ENCODE results near the gene ATP2A2. TPM values are rescaled to one million over a fixed set of nuclear protein-coding genes. Genes with fewer than 3 reads are reported as not detected.

The ATP2A2 gene
- total and polyA plus RNA-seq, 2 donors (not counting 1 experiment from before 2014, with no cell fraction given), result 35.3 to 68.2 TPM

GRCh38 chr12:110382683-110383082, 101.6 kb downstream of the ATP2A2 start:
- Histone ChIP-seq H3K27ac (ENCODE audit: low read length in 2 of 2) (no peak overlapping the region), H3K4me2 (replicated peaks; ENCODE audit: low read depth, low read length, poor library complexity, severe bottlenecking) (no peak overlapping the region), H3K9me3 (ENCODE audit: control extremely low read depth in 1 of 3, control insufficient read depth in 2 of 3, insufficient read depth in 1 of 3, low read length in 2 of 3) (no peaks in the 10 kb centered on the region), H3K79me2 (ENCODE audit: control insufficient read depth, insufficient read depth, low read length) (no peaks in the 10 kb centered on the region), H3K9ac (ENCODE audit: low read length) (no peak overlapping the region), H4K20me1 (ENCODE audit: control insufficient read depth, insufficient read depth, low read length, poor library complexity, severe bottlenecking) (no peaks in the 10 kb centered on the region), H2AFZ (ENCODE audit: insufficient read depth, low read depth, low read length, poor library complexity, severe bottlenecking) (no peak overlapping the region), H3K27me3 (replicated peaks in 1 of 4; ENCODE audit: control extremely low read depth in 1 of 4, control insufficient read depth in 3 of 4, insufficient read depth in 4 of 4, low read length in 3 of 4) (no peaks in the 10 kb centered on the region), H3K4me3 (ENCODE audit: control extremely low read depth in 1 of 5, extremely low read depth in 1 of 5, insufficient read depth in 1 of 5, low read depth in 2 of 5, low read length in 4 of 5) (no peak overlapping the region), H3K4me1 (ENCODE audit: control insufficient read depth in 2 of 2, insufficient read depth in 2 of 2, low read length in 2 of 2) (no peaks in the 10 kb centered on the region), H3K36me3 (replicated peaks in 1 of 2; ENCODE audit: control extremely low read depth in 1 of 2, control insufficient read depth in 1 of 2, extremely low read depth in 1 of 2, insufficient read depth in 2 of 2, low read length in 1 of 2) (peaks cover 24 to 68% of the 10 kb centered on the region in 2 experiments)
- ChIA-PET CTCF (no interaction called here), POLR2A (no interaction called here)
- Mint-ChIP-seq H3K27me3 (no peaks in the 10 kb centered on the region), H3K27ac (no peak overlapping the region), H3K9me3 (ENCODE audit: insufficient read depth) (no peaks in the 10 kb centered on the region), H3K4me3 (no peak overlapping the region), H3K4me1 (peaks cover 2% of the 10 kb centered on the region)
- intact Hi-C loops (cut with micrococcal nuclease), result no loop called here
- no peak for TF ChIP-seq CTCF (IDR thresholded peaks at IDR 0.05)
- no peak for TF ChIP-seq EZH2 (IDR thresholded peaks at IDR 0.05; ENCODE audit: borderline replicate concordance, insufficient read depth, low read depth, low read length, poor library complexity, severe bottlenecking)
- DNase-seq, result no peak
- WGBS (ENCODE audit: insufficient coverage), result no CpG with 5 or more reads among the region's 4 CpGs
- no peak for ATAC-seq (ENCODE audit: low read depth)

Small RNAs within 50 kb of the gene (small RNA-seq; reads per million reads assigned to genes)
- gene RN7SL769P (ENCODE audit: insufficient read length, low read depth, low replicate concordance), result not detected

Other genes with a start within 250 kb of the ATP2A2 start
- 26.2 and 28.5 TPM in 2 replicates for gene C12orf76, start 232.7 kb upstream of the ATP2A2 start, total RNA-seq
- 16.6 and 21.5 TPM in 2 replicates for gene C12orf76, start 232.7 kb upstream of the ATP2A2 start, polyA plus RNA-seq
- gene IFT81, start 156.9 kb upstream of the ATP2A2 start, total RNA-seq, result 6.0 and 6.8 TPM in 2 replicates
- gene IFT81, start 156.9 kb upstream of the ATP2A2 start, polyA plus RNA-seq, result 0.43 and 0.95 TPM in 2 replicates
- gene ANAPC7, start 122.5 kb downstream of the ATP2A2 start, total RNA-seq, result 68.4 and 68.8 TPM in 2 replicates
- 56.9 and 60.1 TPM in 2 replicates for gene ANAPC7, start 122.5 kb downstream of the ATP2A2 start, polyA plus RNA-seq
- 360 and 374 TPM in 2 replicates for gene ARPC3, start 169.1 kb downstream of the ATP2A2 start, total RNA-seq
- gene ARPC3, start 169.1 kb downstream of the ATP2A2 start, polyA plus RNA-seq, result 121 and 197 TPM in 2 replicates
- 12.3 and 13.4 TPM in 2 replicates for gene GPN3, start 187.0 kb downstream of the ATP2A2 start, total RNA-seq
- 5.3 and 6.7 TPM in 2 replicates for gene GPN3, start 187.0 kb downstream of the ATP2A2 start, polyA plus RNA-seq
- gene FAM216A, start 187.6 kb downstream of the ATP2A2 start, total RNA-seq, result 15.4 and 15.7 TPM in 2 replicates
- gene FAM216A, start 187.6 kb downstream of the ATP2A2 start, polyA plus RNA-seq, result 19.7 and 25.2 TPM in 2 replicates
- gene VPS29, start 220.9 kb downstream of the ATP2A2 start, total RNA-seq, result 117 and 118 TPM in 2 replicates
- 104 and 115 TPM in 2 replicates for gene VPS29, start 220.9 kb downstream of the ATP2A2 start, polyA plus RNA-seq
- 1.5 and 1.7 TPM in 2 replicates for gene RAD9B, start 221.1 kb downstream of the ATP2A2 start, total RNA-seq
- gene RAD9B, start 221.1 kb downstream of the ATP2A2 start, polyA plus RNA-seq, result 0.59 and 0.75 TPM in 2 replicates

Data from B cell (primary cell).